ENCODE measurements around the gene KRT8. TPM values are rescaled to one million over a fixed set of nuclear protein-coding genes. Genes with fewer than 3 reads are reported as not detected.
"Not testable (repeated sequence)": the region's sequence is repeated elsewhere in the genome, so short reads cannot be mapped to it uniquely, and the experiment has no call there.

Gene KRT8
- total RNA-seq, 4 donors from 2014 or later = 92.8 to 1,088 (median 251) TPM

GRCh38 chr12:52892207-52892852, 12.5 kb downstream of the KRT8 start:
- DNase-seq (ENCODE audit: low spot score) = no peak
- TF ChIP-seq, protein P1, sequence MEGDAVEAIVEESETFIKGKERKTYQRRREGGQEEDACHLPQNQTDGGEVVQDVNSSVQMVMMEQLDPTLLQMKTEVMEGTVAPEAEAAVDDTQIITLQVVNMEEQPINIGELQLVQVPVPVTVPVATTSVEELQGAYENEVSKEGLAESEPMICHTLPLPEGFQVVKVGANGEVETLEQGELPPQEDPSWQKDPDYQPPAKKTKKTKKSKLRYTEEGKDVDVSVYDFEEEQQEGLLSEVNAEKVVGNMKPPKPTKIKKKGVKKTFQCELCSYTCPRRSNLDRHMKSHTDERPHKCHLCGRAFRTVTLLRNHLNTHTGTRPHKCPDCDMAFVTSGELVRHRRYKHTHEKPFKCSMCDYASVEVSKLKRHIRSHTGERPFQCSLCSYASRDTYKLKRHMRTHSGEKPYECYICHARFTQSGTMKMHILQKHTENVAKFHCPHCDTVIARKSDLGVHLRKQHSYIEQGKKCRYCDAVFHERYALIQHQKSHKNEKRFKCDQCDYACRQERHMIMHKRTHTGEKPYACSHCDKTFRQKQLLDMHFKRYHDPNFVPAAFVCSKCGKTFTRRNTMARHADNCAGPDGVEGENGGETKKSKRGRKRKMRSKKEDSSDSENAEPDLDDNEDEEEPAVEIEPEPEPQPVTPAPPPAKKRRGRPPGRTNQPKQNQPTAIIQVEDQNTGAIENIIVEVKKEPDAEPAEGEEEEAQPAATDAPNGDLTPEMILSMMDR (IDR thresholded peaks at IDR 0.05) = no peak
- ATAC-seq (ENCODE audit: low FRiP score) = no peak

GRCh38 chr12:52891044-52891443, 13.8 kb downstream of the KRT8 start:
- ATAC-seq (ENCODE audit: low FRiP score) (no peak), DNase-seq (ENCODE audit: low spot score) (no peak)
- TF ChIP-seq, protein P1 (IDR thresholded peaks at IDR 0.05) = no peak

- DNase-seq (ENCODE audit: low spot score) (no peak), ATAC-seq (ENCODE audit: low FRiP score) (no peak)
- TF ChIP-seq, protein P1 (IDR thresholded peaks at IDR 0.05) = no peak
These were observed 14.5 kb downstream of the KRT8 start for GRCh38 chr12:52890417-52890816.

- peak; percentile 86 for DNase-seq (ENCODE audit: low spot score)
- TF ChIP-seq, protein P1 (IDR thresholded peaks at IDR 0.05) = peak in 2 of 3 donors; percentile 45 to 91
- peak; percentile 61 for ATAC-seq (ENCODE audit: low FRiP score)
These were observed 20.2 kb downstream of the KRT8 start for GRCh38 chr12:52884526-52885293.

DNA sequence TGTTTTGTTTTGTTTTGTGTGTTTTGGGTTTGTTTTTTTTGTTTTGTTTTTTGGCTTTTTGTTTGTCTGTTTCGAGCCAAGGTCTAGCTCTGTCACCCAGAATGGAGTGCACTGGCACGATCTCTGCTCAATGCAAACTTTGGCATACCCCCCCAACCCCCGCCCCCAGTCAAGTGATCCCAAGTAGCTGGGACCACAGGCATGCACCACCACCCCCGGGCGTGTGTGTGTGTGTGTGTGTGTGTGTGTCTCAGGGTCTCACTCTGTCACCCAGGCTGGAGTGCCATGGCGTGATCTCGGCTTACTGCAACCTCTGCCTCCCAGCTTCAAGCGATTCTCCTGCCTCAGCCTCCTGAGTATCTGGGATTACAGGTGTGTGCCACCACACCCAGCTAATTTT, 24.4 kb downstream of the KRT8 start:
- DNase-seq (ENCODE audit: low spot score); ATAC-seq (ENCODE audit: low FRiP score): not testable (repeated sequence)

DNA sequence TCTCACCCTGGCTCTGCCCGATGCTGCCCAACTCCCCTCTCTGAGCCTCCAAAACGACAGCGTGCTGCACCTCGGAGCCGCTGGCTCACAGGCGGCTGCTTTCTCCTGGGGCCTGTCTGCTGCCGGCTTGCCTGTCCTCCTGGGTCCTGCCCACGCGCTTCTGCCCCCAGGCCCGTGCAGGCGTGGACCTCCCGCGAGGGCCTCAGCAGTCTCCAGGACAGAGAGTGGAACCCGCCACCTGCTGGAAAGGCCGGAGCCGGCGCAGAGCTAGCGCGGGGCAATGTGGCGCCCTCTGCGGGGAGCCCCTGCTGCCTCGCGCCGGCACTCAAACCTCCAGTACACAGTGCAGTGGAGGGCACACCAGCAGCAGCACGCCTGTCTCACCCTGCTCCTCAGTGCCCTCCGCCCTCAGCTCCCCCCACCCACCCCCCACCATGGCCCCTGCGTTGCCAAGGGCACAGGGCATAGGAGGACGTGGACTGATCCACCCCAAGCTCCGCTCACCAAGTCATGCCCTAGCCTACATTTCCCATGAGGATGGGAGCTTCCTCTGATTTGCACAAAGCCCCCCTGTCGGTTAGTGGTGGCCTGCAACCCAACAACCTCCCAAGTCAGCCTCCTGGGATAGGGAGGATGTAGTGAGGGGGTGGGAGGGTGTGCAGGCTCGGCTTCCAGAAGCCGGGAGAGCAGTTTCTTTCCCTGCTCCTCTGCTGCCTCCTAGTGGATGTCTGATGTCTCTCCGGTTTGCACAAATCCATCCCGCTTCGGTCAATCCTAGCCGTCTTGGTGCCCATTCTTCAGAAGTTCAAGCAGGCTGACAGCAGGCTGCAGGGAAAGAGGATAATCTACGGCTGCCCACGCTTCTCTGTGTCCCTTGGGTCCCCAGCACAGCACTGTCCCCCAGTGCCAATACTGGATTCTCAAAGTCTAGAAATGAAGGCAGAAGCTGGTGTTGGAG, 25.2 kb downstream of the KRT8 start:
- DNase-seq (ENCODE audit: low spot score) (no peak), ATAC-seq (ENCODE audit: low FRiP score) (peak; percentile 84)
- TF ChIP-seq, protein P1 (IDR thresholded peaks at IDR 0.05) = peak in 1 of 3 donors; percentile 66

Measured in omental fat pad (tissue), 4 donors.